ENCODE data around the gene VIL1.

VIL1 gene

DNA sequence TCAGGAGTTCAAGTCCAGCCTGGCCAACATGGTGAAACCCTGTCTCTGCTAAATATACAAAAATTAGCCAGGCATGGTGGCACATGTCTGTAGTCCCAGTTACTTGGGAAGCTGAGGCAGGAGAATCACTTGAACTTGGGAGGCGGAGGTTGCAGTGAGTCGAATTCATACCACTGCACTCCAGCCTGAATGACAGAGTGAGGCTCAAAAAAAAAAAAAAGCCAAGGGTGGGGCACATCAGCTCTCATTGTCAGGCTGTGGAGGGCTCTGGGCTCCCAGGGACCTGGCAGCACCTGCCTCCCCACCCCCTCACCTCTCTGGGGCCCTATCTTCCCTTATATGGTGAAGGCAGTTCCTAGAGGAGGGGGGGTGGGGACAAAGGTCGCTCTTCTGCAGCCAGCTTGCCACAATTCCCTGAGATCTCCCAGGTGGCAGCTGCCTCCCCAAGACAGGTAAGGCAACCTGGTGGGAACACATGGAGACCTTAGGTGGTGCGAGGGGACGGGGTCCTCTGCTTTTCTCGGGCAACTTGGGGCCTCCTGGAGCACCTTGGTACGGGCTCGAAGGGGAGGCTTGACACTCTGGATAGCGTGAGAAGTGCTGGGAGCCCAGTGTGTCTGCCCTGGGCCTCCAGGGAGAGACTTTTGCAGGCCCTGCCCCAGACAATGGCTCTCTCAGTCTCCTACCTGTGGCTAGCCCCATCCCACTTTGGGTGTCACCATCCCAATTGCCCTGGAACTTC lies at the start of gene VIL1:
Gene VIL1 (plus strand): TSS at position 407 of the 742 bp plus-strand sequence. CDS start 4,656 bp downstream, outside the sequence.
- DNase-seq (ENCODE audit: low read depth, low spot score): no peak

- DNase-seq (ENCODE audit: low read depth, low spot score): no peak
These were observed 49.6 kb upstream of the VIL1 start for GRCh38 chr2:218369330-218369729.

DNA sequence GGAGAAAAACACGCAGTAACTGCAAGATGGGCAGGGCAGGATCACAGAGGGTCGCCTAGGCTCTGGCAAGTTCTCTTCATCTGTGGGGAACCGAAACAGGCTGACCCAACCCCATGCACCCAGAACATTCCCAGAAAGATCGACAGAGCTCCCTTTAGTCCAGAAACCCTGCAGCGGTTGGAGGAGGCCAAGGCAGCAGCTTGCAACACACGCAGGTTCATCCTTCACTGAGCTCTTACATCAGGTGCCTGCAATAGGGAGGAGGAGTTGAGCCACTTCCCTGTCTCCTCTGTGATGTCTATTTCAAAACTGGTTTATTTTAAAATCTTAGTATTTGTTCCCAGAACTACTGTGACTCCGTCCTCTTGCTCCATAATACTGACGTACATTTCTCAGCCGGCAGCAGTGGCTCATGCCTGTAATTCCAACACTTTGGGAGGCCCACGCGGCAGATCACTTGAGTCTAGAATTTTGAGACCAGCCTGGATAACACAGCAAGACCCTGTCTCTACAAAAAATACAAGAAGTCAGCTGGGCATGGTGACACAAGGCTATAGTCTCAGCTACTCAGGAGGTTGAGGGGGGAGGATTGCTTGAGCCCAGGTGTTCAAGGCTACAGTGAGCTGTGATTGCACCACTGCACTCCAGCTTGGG lies 48.4 kb upstream of the VIL1 start:
- DNase-seq (ENCODE audit: low read depth, low spot score): no peak

- no peak for DNase-seq (ENCODE audit: low read depth, low spot score)
These were observed 47.0 kb upstream of the VIL1 start for GRCh38 chr2:218371983-218372350.

DNA sequence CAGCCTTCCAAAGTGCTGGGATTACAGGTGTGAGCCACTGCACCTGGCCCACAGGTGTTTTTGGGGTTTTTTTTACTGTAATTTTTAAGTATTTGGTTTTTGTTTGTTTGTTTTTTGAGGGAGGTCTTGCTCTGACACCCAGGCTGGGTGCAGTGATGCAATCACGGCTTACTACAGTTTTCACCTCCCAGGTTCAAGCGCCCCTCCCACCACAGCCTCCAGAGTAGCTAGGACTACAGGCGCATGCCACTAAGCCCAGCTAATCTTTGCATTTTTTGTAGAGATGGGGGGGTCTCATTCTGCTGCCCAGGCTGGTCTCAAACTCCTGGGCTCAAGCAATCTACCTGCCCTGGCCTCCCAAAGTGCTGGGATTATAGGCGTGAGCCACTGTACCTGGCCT lies 44.1 kb upstream of the VIL1 start:
- DNase-seq (ENCODE audit: low read depth, low spot score): no peak

DNA sequence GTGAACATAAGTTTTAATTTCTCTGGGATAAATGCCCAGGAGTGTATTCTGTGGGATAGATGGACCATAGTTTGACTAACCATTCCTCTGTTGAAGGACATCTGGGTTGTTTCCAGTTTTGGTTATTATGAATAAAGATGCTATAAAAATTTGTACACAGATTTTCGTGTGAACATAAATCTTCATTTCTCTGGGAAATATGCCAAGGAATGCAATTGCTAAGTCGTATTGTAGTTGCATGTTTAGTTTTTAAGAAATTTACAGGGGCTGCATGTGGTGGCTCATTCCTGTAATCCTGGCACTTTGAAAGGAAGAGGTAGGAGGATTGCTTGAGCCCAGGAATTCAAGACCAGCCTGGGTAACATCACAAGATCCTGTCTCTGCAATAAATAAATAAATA lies 43.7 kb upstream of the VIL1 start:
- DNase-seq (ENCODE audit: low read depth, low spot score): no peak

- no peak for DNase-seq (ENCODE audit: low read depth, low spot score)
These were observed 40.9 kb upstream of the VIL1 start for GRCh38 chr2:218378053-218378452.

- DNase-seq (ENCODE audit: low read depth, low spot score): no peak
These were observed 37.0 kb upstream of the VIL1 start, which contains the start of gene SLC11A1 for GRCh38 chr2:218381916-218382366. SLC11A1 (plus strand) TSS chr2:218382273; CDS start chr2:218382369, 96 bp downstream.

- DNase-seq (ENCODE audit: low read depth, low spot score): no peak
These were observed 36.1 kb upstream of the VIL1 start for GRCh38 chr2:218382785-218383184.

- no peak for DNase-seq (ENCODE audit: low read depth, low spot score)
These were observed 34.9 kb upstream of the VIL1 start for GRCh38 chr2:218383892-218384519.

- DNase-seq (ENCODE audit: low read depth, low spot score): no peak
These were observed 33.9 kb upstream of the VIL1 start for GRCh38 chr2:218384975-218385374.

DNA sequence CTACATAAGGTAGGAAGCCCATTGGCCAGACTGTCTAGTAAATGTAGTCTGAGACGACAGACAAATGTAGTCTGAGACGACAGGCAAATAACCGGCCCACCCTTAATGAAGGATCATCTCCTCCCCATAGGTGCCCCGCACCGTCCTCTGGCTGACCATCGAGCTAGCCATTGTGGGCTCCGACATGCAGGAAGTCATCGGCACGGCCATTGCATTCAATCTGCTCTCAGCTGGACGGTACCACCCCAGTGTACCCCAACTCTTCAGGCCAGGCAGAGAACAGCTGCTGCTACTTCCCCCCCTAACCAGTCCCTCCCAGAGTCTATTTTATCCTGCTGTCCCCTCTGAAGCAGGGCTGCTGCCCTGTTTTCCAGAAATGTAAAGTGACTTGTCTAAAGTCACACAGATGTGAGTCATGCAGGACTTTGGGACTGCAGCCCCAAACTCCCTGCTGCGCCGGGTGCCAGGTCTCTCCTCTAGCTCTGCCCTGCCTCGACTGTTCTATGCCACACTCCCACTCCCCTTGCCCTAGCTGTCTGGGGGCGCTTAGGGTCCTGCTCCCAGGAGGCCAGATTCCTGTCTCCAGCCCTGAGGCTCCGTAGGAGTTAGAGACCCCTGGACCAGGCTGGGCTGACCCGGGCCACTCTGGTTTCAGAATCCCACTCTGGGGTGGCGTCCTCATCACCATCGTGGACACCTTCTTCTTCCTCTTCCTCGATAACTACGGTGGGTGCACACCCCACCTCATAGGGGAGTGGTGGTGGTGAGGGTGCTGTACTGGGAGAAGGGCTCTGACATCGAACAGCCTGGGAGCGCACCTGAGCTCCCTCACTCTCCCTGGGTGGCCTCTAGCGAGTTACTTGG lies 32.2 kb upstream of the VIL1 start:
- no peak for DNase-seq (ENCODE audit: low read depth, low spot score)

DNA sequence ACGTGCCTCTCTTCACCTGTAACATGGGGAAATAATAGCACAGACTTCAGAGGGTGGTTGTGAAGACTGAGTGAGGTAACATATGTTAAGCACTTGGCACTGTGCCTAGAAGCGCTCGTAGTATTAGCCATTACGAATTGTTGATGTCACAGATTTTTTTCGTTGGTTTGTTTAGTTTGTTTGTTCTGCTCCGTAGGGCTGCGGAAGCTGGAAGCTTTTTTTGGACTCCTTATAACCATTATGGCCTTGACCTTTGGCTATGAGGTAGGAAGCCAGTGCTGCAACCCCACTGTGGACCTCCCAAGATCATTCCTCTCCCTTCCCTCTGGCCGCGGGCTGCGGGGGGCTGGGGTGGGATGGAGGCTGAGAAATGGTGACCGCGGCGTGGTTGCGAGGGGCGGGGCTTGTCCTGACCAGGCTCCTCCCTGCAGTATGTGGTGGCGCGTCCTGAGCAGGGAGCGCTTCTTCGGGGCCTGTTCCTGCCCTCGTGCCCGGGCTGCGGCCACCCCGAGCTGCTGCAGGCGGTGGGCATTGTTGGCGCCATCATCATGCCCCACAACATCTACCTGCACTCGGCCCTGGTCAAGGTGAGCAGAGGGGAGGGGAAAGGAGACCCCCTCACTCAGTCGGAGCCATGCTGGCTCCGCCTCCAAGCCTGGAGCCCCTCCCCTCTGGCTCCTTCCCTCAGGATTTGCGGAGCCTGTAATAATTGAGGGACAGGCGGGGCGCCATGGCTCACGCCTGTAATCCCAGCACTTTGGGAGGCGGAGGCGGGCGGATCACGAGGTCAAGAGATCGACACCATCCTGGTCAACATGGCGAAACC lies 31.3 kb upstream of the VIL1 start:
- no peak for DNase-seq (ENCODE audit: low read depth, low spot score)

GRCh38 chr2:218389333-218390150 lies 29.4 kb upstream of the VIL1 start:
- no peak for DNase-seq (ENCODE audit: low read depth, low spot score)

DNA sequence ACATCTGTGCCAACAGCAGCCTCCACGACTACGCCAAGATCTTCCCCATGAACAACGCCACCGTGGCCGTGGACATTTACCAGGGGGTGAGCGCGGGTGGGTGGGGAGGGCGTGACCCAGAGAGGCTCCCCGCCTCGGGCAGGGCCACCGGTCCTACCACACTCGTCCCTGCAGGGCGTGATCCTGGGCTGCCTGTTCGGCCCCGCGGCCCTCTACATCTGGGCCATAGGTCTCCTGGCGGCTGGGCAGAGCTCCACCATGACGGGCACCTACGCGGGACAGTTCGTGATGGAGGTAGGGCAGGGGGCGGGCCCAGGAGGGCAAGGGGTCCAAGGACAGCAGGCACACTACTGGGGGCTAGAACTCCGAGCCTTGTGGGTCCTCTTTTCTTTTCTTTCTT lies 27.7 kb upstream of the VIL1 start:
- DNase-seq (ENCODE audit: low read depth, low spot score): no peak

- DNase-seq (ENCODE audit: low read depth, low spot score): no peak
These were observed 26.5 kb upstream of the VIL1 start for GRCh38 chr2:218392459-218392858.

DNA sequence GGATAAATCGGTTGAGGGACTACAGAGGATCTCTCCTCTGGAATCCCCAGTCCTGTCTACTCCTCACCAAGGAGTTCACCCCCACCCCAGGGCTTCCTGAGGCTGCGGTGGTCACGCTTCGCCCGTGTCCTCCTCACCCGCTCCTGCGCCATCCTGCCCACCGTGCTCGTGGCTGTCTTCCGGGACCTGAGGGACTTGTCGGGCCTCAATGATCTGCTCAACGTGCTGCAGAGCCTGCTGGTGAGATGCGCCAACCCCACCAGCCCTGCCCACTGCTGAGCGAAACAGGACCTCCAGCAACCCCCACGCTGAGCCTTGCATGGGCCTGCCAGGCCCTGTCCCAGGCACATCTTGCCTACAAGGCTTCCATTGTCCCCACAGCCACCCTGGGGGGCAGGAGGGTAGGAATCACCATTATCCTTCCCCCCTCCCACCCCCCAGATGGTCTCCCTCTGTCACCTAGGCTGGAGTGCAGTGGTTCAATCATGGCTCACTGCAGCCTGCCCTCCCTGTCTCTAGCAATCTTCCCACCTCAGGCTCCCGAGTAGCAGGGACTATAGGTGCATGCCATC lies 25.9 kb upstream of the VIL1 start:
- DNase-seq (ENCODE audit: low read depth, low spot score): no peak

- no peak for DNase-seq (ENCODE audit: low read depth, low spot score)
These were observed 25.1 kb upstream of the VIL1 start for GRCh38 chr2:218393750-218394290.
